ENCODE results near the gene GABPB2.
"Not testable (repeated sequence)": the region's sequence is repeated elsewhere in the genome, so short reads cannot be mapped to it uniquely, and the experiment has no call there.

GABPB2 gene

GRCh38 chr1:151060007-151060656 lies 10.4 kb upstream of the GABPB2 start, which contains the start of gene MLLT11:
Gene MLLT11 (plus strand): TSS chr1:151060397. CDS start chr1:151067225, 6,828 bp downstream.
- DNase-seq (ENCODE audit: low read depth): no peak

GRCh38 chr1:151060657-151061421 lies 9.7 kb upstream of the GABPB2 start:
- DNase-seq (ENCODE audit: low read depth): no peak

- no peak for DNase-seq (ENCODE audit: low read depth)
Measured at GRCh38 chr1:151061704-151062103, 8.9 kb upstream of the GABPB2 start.

- no peak for DNase-seq (ENCODE audit: low read depth)
Measured at GRCh38 chr1:151062741-151063371, 7.7 kb upstream of the GABPB2 start.

GRCh38 chr1:151065089-151065645 lies 5.4 kb upstream of the GABPB2 start:
- no peak for DNase-seq (ENCODE audit: low read depth)

- no peak for DNase-seq (ENCODE audit: low read depth)
Measured at GRCh38 chr1:151067185-151067584, 3.4 kb upstream of the GABPB2 start.

GRCh38 chr1:151069103-151069486 lies 1.5 kb upstream of the GABPB2 start:
- DNase-seq (ENCODE audit: low read depth): no peak

GRCh38 chr1:151072224-151072623 lies 1.7 kb downstream of the GABPB2 start:
- no peak for DNase-seq (ENCODE audit: low read depth)

- no peak for DNase-seq (ENCODE audit: low read depth)
Measured at GRCh38 chr1:151085953-151086559, 15.5 kb downstream of the GABPB2 start.

GRCh38 chr1:151097426-151097825 lies 26.9 kb downstream of the GABPB2 start:
- not testable (repeated sequence) for DNase-seq (ENCODE audit: low read depth)

GRCh38 chr1:151098126-151098525 lies 27.6 kb downstream of the GABPB2 start:
- DNase-seq (ENCODE audit: low read depth): no peak

- no peak for DNase-seq (ENCODE audit: low read depth)
Measured at GRCh38 chr1:151104630-151105029, 34.1 kb downstream of the GABPB2 start.

GRCh38 chr1:151106894-151107293 lies 36.3 kb downstream of the GABPB2 start:
- DNase-seq (ENCODE audit: low read depth): no peak

- DNase-seq (ENCODE audit: low read depth): no peak
Measured at GRCh38 chr1:151108331-151108730, 37.8 kb downstream of the GABPB2 start.

- DNase-seq (ENCODE audit: low read depth): no peak
Measured at GRCh38 chr1:151113877-151114276, 43.3 kb downstream of the GABPB2 start.

- DNase-seq (ENCODE audit: low read depth): no peak
Measured at GRCh38 chr1:151124763-151125403, 54.3 kb downstream of the GABPB2 start.

GRCh38 chr1:151128800-151129199 lies 58.2 kb downstream of the GABPB2 start:
- DNase-seq (ENCODE audit: low read depth): no peak

GRCh38 chr1:151130987-151131586 lies 60.5 kb downstream of the GABPB2 start:
- peak; percentile 75 for DNase-seq (ENCODE audit: low read depth)

- DNase-seq (ENCODE audit: low read depth): no peak
Measured at GRCh38 chr1:151131701-151132334, 61.3 kb downstream of the GABPB2 start.

GRCh38 chr1:151132335-151133017 lies 61.9 kb downstream of the GABPB2 start:
- no peak for DNase-seq (ENCODE audit: low read depth)

Measured in activated gamma-delta T cell treated with anti-CD3 and anti-CD28 coated beads, Interleukin-2, amount 50 U/mL, for 16 hours (primary cell).